Gastrocnemius medialis (tissue), 4 donors: ENCODE data around the gene SCLY. TPM values are rescaled to one million over a fixed set of nuclear protein-coding genes. Genes with fewer than 3 reads are reported as not detected.

Experiments
- ATAC-seq, 2 donors: fragments of 150-250 bp; one replicate each; pipeline ENCODE4 v1.9.1; 2016
- DNase-seq, 2 donors: peaks; one replicate each; pipeline ENCODE4 v3.0.0-alpha.2; 2019
- H3K27ac ChIP-seq, 4 donors: fragments of 200-600 bp; sonication (generic); 1 replicate in 1 of 4; 2 replicates in 3 of 4; pipeline ENCODE4 v1.5.1; 2016 to 2018; ENCODE audit warnings: mild to moderate bottlenecking in 2 of 4, moderate library complexity in 1 of 4
- H3K27me3 ChIP-seq, 3 donors: fragments of 200-600 bp; sonication (generic) in 2 of 3; 1 replicate in 1 of 3; 2 replicates in 2 of 3; pipeline versions ENCODE4 v1.5.1 to v1.6.0; 2016 to 2019; ENCODE audit warnings: mild to moderate bottlenecking in 1 of 3, moderate library complexity in 1 of 3
- H3K36me3 ChIP-seq, 2 donors: fragments of 200-600 bp; sonication (generic) in 1 of 2; one replicate each; pipeline ENCODE4 v1.5.1; 2017 to 2018
- H3K4me1 ChIP-seq, 2 donors: fragments of 200-600 bp; sonication (generic) in 1 of 2; one replicate each; pipeline ENCODE4 v1.5.1; 2016 to 2017; ENCODE audit warnings: mild to moderate bottlenecking in 2 of 2
- H3K4me3 ChIP-seq, 4 donors: fragments of 200-600 bp; sonication (generic) in 3 of 4; 1 replicate in 1 of 4; 2 replicates in 3 of 4; pipeline ENCODE4 v1.5.1; 2016 to 2019; ENCODE audit warnings: mild to moderate bottlenecking in 2 of 4
- H3K9me3 ChIP-seq, 3 donors: fragments of 200-600 bp; sonication (generic) in 2 of 3; 1 replicate in 1 of 3; 2 replicates in 2 of 3; pipeline ENCODE4 v1.5.1; 2016 to 2019
- POLR2A ChIP-seq, 2 donors: fragments of 450-650 bp; IDR thresholded peaks; one replicate each; pipeline ENCODE4 v1.6.1; 2017; ENCODE audit warnings: antibody characterized with exemption in 2 of 2, mild to moderate bottlenecking in 2 of 2, moderate library complexity in 2 of 2
- in situ Hi-C, 4 donors: fragments of 200-750 bp; cut with MboI; loops; one replicate each; pipeline versions ENCODE4 v1.15.0 to v1.8.0; 2017; ENCODE audit warnings: low sequenced_read_pairs in 4 of 4
- intact Hi-C: fragments of 100-400 bp; cut with DNase I; formaldehyde crosslinking; loops from one replicate; pipeline ENCODE4 v1.15.1; 2023; ENCODE audit warnings: low total_unique reads
- total RNA-seq, 4 donors: library from RNA; depleted of rRNA; stranded (reverse); fragments of >200 nt; gene quantifications; one replicate each; pipeline versions ENCODE4 v1.1.0 to v1.2.3, GENCODE V29; 2016
- TF ChIP-seq, protein P1 (sequence below), 5 experiments: fragments of 450-650 bp in 3 of 5; fragments of 200-600 bp in 2 of 5; sonication (generic) in 2 of 5; IDR thresholded peaks in 4 of 5; conservative IDR thresholded peaks in 1 of 5; 1 replicate in 4 of 5; 2 replicates in 1 of 5; pipeline ENCODE4 v1.5.1; 2016 to 2019; ENCODE audit warnings: antibody characterized with exemption in 5 of 5, mild to moderate bottlenecking in 3 of 5, moderate library complexity in 3 of 5

SCLY gene
- total RNA-seq, 4 donors from 2014 or later = 3.3 to 9.7 (median 5.6) TPM

DNA sequence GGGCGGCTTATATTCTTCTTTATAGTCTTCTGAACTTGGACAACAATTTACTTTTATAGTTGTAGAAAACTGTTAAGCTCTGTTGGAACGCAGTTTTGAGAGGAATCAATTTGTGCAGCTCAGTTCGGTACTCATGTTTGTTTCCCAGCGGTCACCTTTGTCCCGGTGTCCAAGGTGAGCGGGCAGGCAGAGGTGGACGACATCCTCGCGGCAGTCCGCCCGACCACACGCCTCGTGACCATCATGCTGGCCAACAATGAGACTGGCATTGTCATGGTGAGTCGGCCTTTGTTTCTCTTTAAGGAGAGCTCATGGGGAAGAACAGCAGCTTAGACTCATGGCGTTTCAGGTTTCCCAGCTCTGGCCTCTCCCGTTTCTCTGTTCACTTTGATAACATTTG lies 20.8 kb downstream of the SCLY start:
- Histone ChIP-seq H3K27me3 (no peaks in the 10 kb centered on the region), H3K4me3 (no peak overlapping the region), H3K36me3 (peaks cover 0 to 26% of the 10 kb centered on the region in 2 donors), H3K4me1 (no peaks in the 10 kb centered on the region), H3K27ac (no peak overlapping the region), H3K9me3 (no peaks in the 10 kb centered on the region)
- in situ Hi-C loops = no loop called here
- no peak for DNase-seq
- intact Hi-C loops = no loop called here
- TF ChIP-seq POLR2A (IDR thresholded peaks at IDR 0.05) = no peak
- TF ChIP-seq, protein P1, sequence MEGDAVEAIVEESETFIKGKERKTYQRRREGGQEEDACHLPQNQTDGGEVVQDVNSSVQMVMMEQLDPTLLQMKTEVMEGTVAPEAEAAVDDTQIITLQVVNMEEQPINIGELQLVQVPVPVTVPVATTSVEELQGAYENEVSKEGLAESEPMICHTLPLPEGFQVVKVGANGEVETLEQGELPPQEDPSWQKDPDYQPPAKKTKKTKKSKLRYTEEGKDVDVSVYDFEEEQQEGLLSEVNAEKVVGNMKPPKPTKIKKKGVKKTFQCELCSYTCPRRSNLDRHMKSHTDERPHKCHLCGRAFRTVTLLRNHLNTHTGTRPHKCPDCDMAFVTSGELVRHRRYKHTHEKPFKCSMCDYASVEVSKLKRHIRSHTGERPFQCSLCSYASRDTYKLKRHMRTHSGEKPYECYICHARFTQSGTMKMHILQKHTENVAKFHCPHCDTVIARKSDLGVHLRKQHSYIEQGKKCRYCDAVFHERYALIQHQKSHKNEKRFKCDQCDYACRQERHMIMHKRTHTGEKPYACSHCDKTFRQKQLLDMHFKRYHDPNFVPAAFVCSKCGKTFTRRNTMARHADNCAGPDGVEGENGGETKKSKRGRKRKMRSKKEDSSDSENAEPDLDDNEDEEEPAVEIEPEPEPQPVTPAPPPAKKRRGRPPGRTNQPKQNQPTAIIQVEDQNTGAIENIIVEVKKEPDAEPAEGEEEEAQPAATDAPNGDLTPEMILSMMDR (IDR thresholded peaks at IDR 0.05 in 4 of 5, conservative IDR thresholded peaks at IDR 0.05 in 1 of 5) = no peak
- ATAC-seq = no peak

DNA sequence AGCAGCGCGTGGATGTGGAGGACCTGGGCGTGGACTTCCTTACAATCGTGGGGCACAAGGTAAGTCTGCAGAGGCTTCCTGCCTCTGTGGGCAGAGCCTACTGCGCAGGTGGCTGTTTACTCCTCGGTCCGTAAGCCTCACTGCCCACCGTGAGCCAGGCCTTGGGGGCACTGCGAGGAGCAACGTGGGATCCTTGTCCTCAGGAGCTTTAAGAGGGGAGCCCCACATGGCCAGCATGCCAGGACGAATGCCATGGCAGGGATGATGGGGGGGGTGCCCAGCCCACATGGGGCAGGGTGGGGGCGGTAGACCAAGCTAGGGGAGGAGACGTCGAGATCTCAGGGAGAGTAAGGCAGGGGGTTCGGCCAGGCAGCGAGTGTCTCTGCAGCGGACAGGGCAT lies 21.4 kb downstream of the SCLY start:
- in situ Hi-C loops = no loop called here
- Histone ChIP-seq H3K36me3 (peaks cover 0 to 26% of the 10 kb centered on the region in 2 donors), H3K27ac (no peak overlapping the region), H3K27me3 (no peaks in the 10 kb centered on the region), H3K9me3 (no peaks in the 10 kb centered on the region), H3K4me1 (no peaks in the 10 kb centered on the region), H3K4me3 (no peak overlapping the region)
- TF ChIP-seq POLR2A (IDR thresholded peaks at IDR 0.05) = no peak
- DNase-seq (no peak), ATAC-seq (no peak)
- intact Hi-C loops = no loop called here

DNA sequence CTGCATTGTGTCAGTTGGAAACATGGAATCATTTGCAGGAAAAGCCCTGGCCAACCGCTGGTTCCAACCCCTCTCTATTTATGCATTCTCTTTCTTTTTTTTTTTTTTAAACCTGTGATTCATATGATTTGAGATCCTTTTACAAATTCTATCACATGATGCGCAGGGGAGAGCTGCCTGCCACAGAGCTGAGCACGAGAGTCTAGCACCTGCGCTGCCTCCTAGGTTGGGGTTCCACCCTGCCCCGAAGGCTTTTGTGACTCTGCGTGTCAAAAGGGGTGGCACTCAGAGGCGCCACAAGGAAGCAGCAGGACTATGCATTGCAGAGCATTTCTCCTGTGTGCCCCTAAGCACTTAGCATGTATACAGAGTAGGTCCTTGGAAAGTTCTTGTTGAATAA lies 22.0 kb downstream of the SCLY start:
- DNase-seq (no peak), ATAC-seq (no peak)
- Histone ChIP-seq H3K36me3 (peaks cover 0 to 26% of the 10 kb centered on the region in 2 donors), H3K4me3 (no peak overlapping the region), H3K27me3 (no peaks in the 10 kb centered on the region), H3K9me3 (no peaks in the 10 kb centered on the region), H3K27ac (no peak overlapping the region), H3K4me1 (no peaks in the 10 kb centered on the region)
- TF ChIP-seq POLR2A (IDR thresholded peaks at IDR 0.05) = no peak
- TF ChIP-seq, protein P1 (IDR thresholded peaks at IDR 0.05 in 4 of 5, conservative IDR thresholded peaks at IDR 0.05 in 1 of 5) = no peak
- in situ Hi-C loops (no loop called here), intact Hi-C loops (no loop called here)

DNA sequence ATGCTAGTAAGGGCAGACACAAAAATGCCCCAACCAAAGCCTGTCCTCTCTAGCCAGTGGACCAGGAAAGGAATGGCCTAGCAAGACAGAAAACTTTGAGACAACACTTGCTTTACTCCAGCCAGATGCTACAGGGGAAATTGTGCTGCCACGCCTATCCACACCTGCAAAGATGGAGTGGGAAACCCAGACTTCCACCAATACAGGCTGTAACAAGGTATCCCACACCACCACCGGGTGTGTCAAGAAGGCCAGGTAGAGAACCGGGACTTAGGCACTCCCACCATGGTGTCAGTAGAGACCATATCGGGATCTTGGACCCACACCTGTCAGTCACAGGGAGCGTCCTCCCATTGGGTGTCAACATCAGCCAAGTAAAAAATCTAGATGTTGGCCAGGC lies 23.1 kb downstream of the SCLY start:
- in situ Hi-C loops (no loop called here), intact Hi-C loops (no loop called here)
- H3K4me1 ChIP-seq = no peaks in the 10 kb centered on the region
- H3K27me3 ChIP-seq = no peaks in the 10 kb centered on the region
- DNase-seq (no peak), ATAC-seq (no peak)
- TF ChIP-seq POLR2A (IDR thresholded peaks at IDR 0.05) = no peak
- TF ChIP-seq, protein P1 (IDR thresholded peaks at IDR 0.05 in 4 of 5, conservative IDR thresholded peaks at IDR 0.05 in 1 of 5) = no peak
- peaks cover 0 to 26% of the 10 kb centered on the region in 2 donors for H3K36me3 ChIP-seq
- H3K4me3 ChIP-seq = no peak overlapping the region
- H3K9me3 ChIP-seq = no peaks in the 10 kb centered on the region
- H3K27ac ChIP-seq = no peak overlapping the region

DNA sequence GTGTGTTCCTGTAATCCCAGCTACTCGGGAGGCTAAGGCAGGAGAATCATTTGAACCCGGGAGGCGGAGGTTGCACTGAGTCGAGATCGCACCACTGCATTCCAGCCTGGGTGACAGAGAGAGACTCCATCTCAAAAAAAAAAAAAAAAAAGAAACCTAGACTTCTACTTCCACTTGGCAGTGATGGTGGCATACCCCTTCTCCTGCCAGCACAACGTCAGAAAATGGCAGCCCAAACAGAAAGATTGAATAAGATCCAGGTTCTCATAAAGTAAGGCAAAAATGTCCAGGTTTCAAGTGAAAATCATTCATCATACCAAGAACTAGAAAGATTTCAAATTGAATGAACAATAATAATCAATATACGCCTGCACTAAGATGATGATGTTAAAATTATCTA lies 24.0 kb downstream of the SCLY start:
- in situ Hi-C loops = no loop called here
- H3K4me1 ChIP-seq = no peaks in the 10 kb centered on the region
- no peak overlapping the region for H3K27ac ChIP-seq
- no peak for TF ChIP-seq POLR2A (IDR thresholded peaks at IDR 0.05)
- TF ChIP-seq, protein P1 (IDR thresholded peaks at IDR 0.05 in 4 of 5, conservative IDR thresholded peaks at IDR 0.05 in 1 of 5) = no peak
- H3K36me3 ChIP-seq = peaks cover 0 to 26% of the 10 kb centered on the region in 2 donors
- ATAC-seq (no peak), DNase-seq (no peak)
- intact Hi-C loops = no loop called here
- no peak overlapping the region for H3K4me3 ChIP-seq
- no peaks in the 10 kb centered on the region for H3K27me3 ChIP-seq
- H3K9me3 ChIP-seq = no peaks in the 10 kb centered on the region
